SK-N-SH (cell line): Measurements from ENCODE around the gene PIGK. TPM values are rescaled to one million over a fixed set of nuclear protein-coding genes. Genes with fewer than 3 reads are reported as not detected.

Experiments used
- CTCF ChIA-PET: fragments of 300-600, 350-600 bp; formaldehyde crosslinking; extraction: SDS; loops from one replicate; lab custom pipeline; 2021; lab: Yijun Ruan, JAX
- POLR2A ChIA-PET: fragments of 350-600 bp; sonication (Branson Sonifier 250); formaldehyde crosslinking; extraction: SDS; loops from one replicate; lab custom pipeline; 2020; ENCODE audit warnings: antibody characterized with exemption, inconsistent platforms; lab: Yijun Ruan, JAX
- DNase-seq: peaks from one replicate; pipeline ENCODE4 v3.0.0; 2012
- H2AFZ ChIP-seq: fragments of 200-600 bp; sonication (generic); 2 replicates; pipeline ENCODE4 v1.8.1; 2016; ENCODE audit warnings: antibody characterized with exemption, mild to moderate bottlenecking, low read depth
- H3F3A ChIP-seq: fragments of 200-600 bp; sonication (generic); replicated peaks from 2 replicates; pipeline ENCODE3; 2016; ENCODE audit warnings: antibody characterized with exemption, mild to moderate bottlenecking; ENCODE audit not compliant: insufficient read depth
- H3K27ac ChIP-seq, 2 experiments: fragments of 200-500 bp in 1 of 2; fragments of 200-600 bp in 1 of 2; sonication (Bioruptor generic) in 1 of 2; sonication (generic), shearing (Covaris generic) in 1 of 2; 2 replicates each; pipeline versions ENCODE4 v1.5.1 to v1.6.1; 2014 to 2016; ENCODE audit warnings: low read depth in 2 of 2, inconsistent platforms in 1 of 2, low read length in 1 of 2, mild to moderate bottlenecking in 1 of 2, mixed read lengths in 1 of 2
- H3K27me3 ChIP-seq: fragments of 200-600 bp; sonication (generic), shearing (Covaris generic); 2 replicates; pipeline ENCODE4 v1.6.1; 2016; ENCODE audit warnings: mixed run types; ENCODE audit not compliant: insufficient read depth
- H3K36me3 ChIP-seq, 2 experiments: fragments of 200-500 bp in 1 of 2; fragments of 200-600 bp in 1 of 2; sonication (Bioruptor generic) in 1 of 2; sonication (generic) in 1 of 2; replicated peaks in 1 of 2; 2 replicates each; pipeline versions ENCODE3 to v1.5.1; 2014 to 2016; ENCODE audit warnings: low read length in 1 of 2, mild to moderate bottlenecking in 1 of 2; ENCODE audit not compliant: insufficient read depth in 2 of 2, control insufficient read depth in 1 of 2
- H3K4me1 ChIP-seq, 2 experiments: fragments of 200-500 bp in 1 of 2; fragments of 200-600 bp in 1 of 2; sonication (Bioruptor generic) in 1 of 2; sonication (generic), shearing (Covaris generic) in 1 of 2; 2 replicates each; pipeline versions ENCODE4 v1.5.1 to v1.6.1; 2014 to 2016; ENCODE audit warnings: low read depth in 1 of 2, low read length in 1 of 2, mixed run types in 1 of 2; ENCODE audit not compliant: insufficient read depth in 2 of 2, control insufficient read depth in 1 of 2
- H3K4me2 ChIP-seq: fragments of 200-600 bp; sonication (generic), shearing (Covaris generic); 2 replicates; pipeline ENCODE4 v1.6.1; 2017; ENCODE audit warnings: mixed run types
- H3K4me3 ChIP-seq, 2 experiments: fragments of 200-500 bp in 1 of 2; fragments of 200-600 bp in 1 of 2; sonication (Bioruptor generic) in 1 of 2; sonication (generic), shearing (Covaris generic) in 1 of 2; 2 replicates each; pipeline versions ENCODE4 v1.5.1 to v1.8.1; 2014 to 2016; ENCODE audit warnings: low read depth in 2 of 2, inconsistent platforms in 1 of 2, low read length in 1 of 2, mild to moderate bottlenecking in 1 of 2, mixed read lengths in 1 of 2, moderate library complexity in 1 of 2
- H3K79me2 ChIP-seq: fragments of 200-600 bp; sonication (generic); 2 replicates; pipeline ENCODE4 v1.8.1; 2017; ENCODE audit warnings: mild to moderate bottlenecking; ENCODE audit not compliant: insufficient read depth
- H3K9ac ChIP-seq: fragments of 200-600 bp; sonication (generic); 2 replicates; pipeline ENCODE4 v1.6.1; 2017; ENCODE audit warnings: mixed run types
- H3K9me2 ChIP-seq: fragments of 200-600 bp; sonication (generic); 2 replicates; pipeline ENCODE4 v1.6.1; 2017; ENCODE audit warnings: mixed run types
- H3K9me3 ChIP-seq: fragments of 200-600 bp; sonication (generic); 2 replicates; pipeline ENCODE4 v1.6.1; 2017; ENCODE audit warnings: mixed run types, mild to moderate bottlenecking, moderate library complexity
- H4K20me1 ChIP-seq: fragments of 200-600 bp; sonication (generic); 2 replicates; pipeline ENCODE4 v1.6.1; 2017; ENCODE audit warnings: mild to moderate bottlenecking, mixed run types; ENCODE audit not compliant: insufficient read depth
- ELF1 ChIP-seq: IDR thresholded peaks from 2 replicates; pipeline ENCODE4 v1.4.0; 2012
- EZH2phosphoT487 ChIP-seq: fragments of 200-600 bp; sonication (generic); IDR thresholded peaks from 2 replicates; pipeline ENCODE4 v1.6.1; 2017; ENCODE audit warnings: low read depth, mixed run types, mild to moderate bottlenecking, antibody characterized with exemption, moderate library complexity, borderline replicate concordance
- FOSL2 ChIP-seq: IDR thresholded peaks from 2 replicates; pipeline ENCODE4 v1.4.0; 2012; ENCODE audit warnings: low read depth, mild to moderate bottlenecking, moderate library complexity, borderline replicate concordance
- FOXJ3 ChIP-seq: sonication (generic); formaldehyde crosslinking; IDR thresholded peaks from 2 replicates; pipeline ENCODE4 v1.5.1; 2020; ENCODE audit warnings: mild to moderate bottlenecking, missing genetic modification reagents
- GABPA ChIP-seq: IDR thresholded peaks from 2 replicates; pipeline ENCODE4 v1.4.0; 2012; ENCODE audit warnings: low read depth, mild to moderate bottlenecking
- IRF3 ChIP-seq: fragments of 150-350 bp; IDR thresholded peaks from 2 replicates; pipeline ENCODE4 v1.6.1; 2016; ENCODE audit warnings: mild to moderate bottlenecking, low read depth, low read length
- JUND ChIP-seq: IDR thresholded peaks from 2 replicates; pipeline ENCODE4 v1.4.0; 2012
- MAX ChIP-seq: IDR thresholded peaks from 2 replicates; pipeline ENCODE4 v1.4.0; 2012; ENCODE audit warnings: low read depth
- MEF2A ChIP-seq: IDR thresholded peaks from 2 replicates; pipeline ENCODE4 v1.4.0; 2012; ENCODE audit warnings: low read depth, borderline replicate concordance
- NFIC ChIP-seq: IDR thresholded peaks from 2 replicates; pipeline ENCODE4 v1.4.0; 2012; ENCODE audit warnings: borderline replicate concordance
- NRF1 ChIP-seq: IDR thresholded peaks from 2 replicates; pipeline ENCODE4 v1.6.1; 2012; ENCODE audit warnings: low read depth, mild to moderate bottlenecking, low read length
- POLR2AphosphoS5 ChIP-seq: IDR thresholded peaks from 2 replicates; pipeline ENCODE4 v1.6.1; 2012; ENCODE audit warnings: low read depth, low read length
- RAD21 ChIP-seq: IDR thresholded peaks from 2 replicates; pipeline ENCODE4 v1.6.1; 2012; ENCODE audit warnings: mild to moderate bottlenecking, low read length
- RCOR1 ChIP-seq: fragments of 150-350 bp; IDR thresholded peaks from 2 replicates; pipeline ENCODE4 v1.6.1; 2017; ENCODE audit warnings: antibody characterized with exemption, low read length
- RFX5 ChIP-seq: IDR thresholded peaks from 2 replicates; pipeline ENCODE4 v1.6.1; 2012; ENCODE audit warnings: mild to moderate bottlenecking, improper control_type of control experiment, low read length
- TAF1 ChIP-seq: IDR thresholded peaks from 2 replicates; pipeline ENCODE4 v1.6.1; 2012; ENCODE audit warnings: low read depth, mild to moderate bottlenecking, low read length, moderate library complexity, borderline replicate concordance
- TCF12 ChIP-seq: IDR thresholded peaks from 2 replicates; pipeline ENCODE4 v1.4.0; 2012
- USF2 ChIP-seq: fragments of 150-350 bp; IDR thresholded peaks from 2 replicates; pipeline ENCODE4 v1.6.1; 2017; ENCODE audit warnings: antibody characterized with exemption, low read length, low read depth, borderline replicate concordance
- WGBS: methylation state at CpG from one replicate; pipeline ENCODE4 v1.1.6; 2017; ENCODE audit warnings: low lambda C conversion rate; 5-methylcytosine and 5-hydroxymethylcytosine counted together
- polyA plus RNA-seq, 3 experiments: library from polyadenylated mRNA; depleted of rRNA; stranded (reverse); fragments of >200 nt; gene quantifications; 2 replicates each; pipeline ENCODE4 v1.2.3, GENCODE V29; 2012
- TF ChIP-seq, protein P1 (sequence below): IDR thresholded peaks from 2 replicates; pipeline ENCODE4 v1.4.0; 2012; ENCODE audit warnings: low read depth, borderline replicate concordance

Gene PIGK
- polyA plus RNA-seq, 1 of the 3 experiments (the other 2 are of a cell fraction) = 11.5 TPM

GRCh38 chr1:77085109-77085508 is 134.1 kb downstream of the PIGK start:
- no peak for DNase-seq
- Histone ChIP-seq H3K9me2 (no peaks in the 10 kb centered on the region), H3K27me3 (no peaks in the 10 kb centered on the region), H3K4me2 (no peak overlapping the region), H3K27ac (no peak overlapping the region), H3K36me3 (no peaks in the 10 kb centered on the region), H3K4me3 (no peak overlapping the region), H2AFZ (no peak overlapping the region), H3K9ac (no peak overlapping the region), H3K4me1 (no peaks in the 10 kb centered on the region; a peak in 1 of 4 replicates), H4K20me1 (no peaks in the 10 kb centered on the region), H3K9me3 (no peaks in the 10 kb centered on the region), H3F3A (no peaks in the 10 kb centered on the region), H3K79me2 (no peaks in the 10 kb centered on the region)
- WGBS = 95% methylated on average over 1 of the region's 1 CpG
- TF ChIP-seq IRF3 = no peak
- no peak for TF ChIP-seq RCOR1
- TF ChIP-seq FOSL2 = no peak
- TF ChIP-seq POLR2AphosphoS5 = no peak
- no peak for TF ChIP-seq EZH2phosphoT487
- no peak for TF ChIP-seq NFIC
- no peak for TF ChIP-seq GABPA
- no peak for TF ChIP-seq ELF1
- ChIA-PET CTCF (no interaction called here), POLR2A (no interaction called here)

DNA sequence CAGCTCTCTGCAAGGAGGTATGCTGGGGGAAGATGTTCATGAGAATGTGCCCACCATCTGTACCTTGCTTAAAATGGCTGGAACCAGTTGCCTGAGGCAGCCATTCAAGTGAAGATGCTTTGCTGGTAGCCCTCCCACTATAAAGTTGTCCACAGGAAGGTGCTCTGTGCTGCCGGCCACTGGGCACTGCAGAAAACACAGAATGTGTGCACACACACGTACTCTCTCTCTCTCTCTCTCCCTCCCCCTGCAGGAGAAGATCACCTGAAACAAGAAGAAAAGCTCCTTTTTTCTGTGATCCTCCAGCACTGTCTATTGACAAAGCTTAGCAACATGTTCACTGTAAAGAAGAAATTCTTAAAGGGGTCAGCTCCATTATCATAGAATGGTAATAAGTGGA is 134.8 kb downstream of the PIGK start:
- Histone ChIP-seq H4K20me1 (no peaks in the 10 kb centered on the region), H3F3A (no peaks in the 10 kb centered on the region), H3K4me1 (no peaks in the 10 kb centered on the region), H3K27ac (no peak overlapping the region), H3K9me3 (no peaks in the 10 kb centered on the region), H3K27me3 (no peaks in the 10 kb centered on the region), H3K4me3 (no peak overlapping the region), H3K9me2 (no peaks in the 10 kb centered on the region), H3K36me3 (no peaks in the 10 kb centered on the region), H3K79me2 (no peaks in the 10 kb centered on the region), H3K4me2 (no peak overlapping the region), H2AFZ (no peak overlapping the region), H3K9ac (no peak overlapping the region)
- TF ChIP-seq NRF1 (no peak), IRF3 (no peak), MEF2A (no peak), RFX5 (no peak), TCF12 (no peak), JUND (no peak), TAF1 (no peak), MAX (no peak), FOXJ3 (CRISPR knock-in tag) (no peak), USF2 (no peak), RAD21 (no peak), POLR2AphosphoS5 (no peak), NFIC (no peak)
- TF ChIP-seq, protein P1, sequence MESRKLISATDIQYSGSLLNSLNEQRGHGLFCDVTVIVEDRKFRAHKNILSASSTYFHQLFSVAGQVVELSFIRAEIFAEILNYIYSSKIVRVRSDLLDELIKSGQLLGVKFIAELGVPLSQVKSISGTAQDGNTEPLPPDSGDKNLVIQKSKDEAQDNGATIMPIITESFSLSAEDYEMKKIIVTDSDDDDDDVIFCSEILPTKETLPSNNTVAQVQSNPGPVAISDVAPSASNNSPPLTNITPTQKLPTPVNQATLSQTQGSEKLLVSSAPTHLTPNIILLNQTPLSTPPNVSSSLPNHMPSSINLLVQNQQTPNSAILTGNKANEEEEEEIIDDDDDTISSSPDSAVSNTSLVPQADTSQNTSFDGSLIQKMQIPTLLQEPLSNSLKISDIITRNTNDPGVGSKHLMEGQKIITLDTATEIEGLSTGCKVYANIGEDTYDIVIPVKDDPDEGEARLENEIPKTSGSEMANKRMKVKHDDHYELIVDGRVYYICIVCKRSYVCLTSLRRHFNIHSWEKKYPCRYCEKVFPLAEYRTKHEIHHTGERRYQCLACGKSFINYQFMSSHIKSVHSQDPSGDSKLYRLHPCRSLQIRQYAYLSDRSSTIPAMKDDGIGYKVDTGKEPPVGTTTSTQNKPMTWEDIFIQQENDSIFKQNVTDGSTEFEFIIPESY = no peak
- WGBS = 100% methylated on average over 2 of the region's 2 CpGs
- ChIA-PET CTCF (no interaction called here), POLR2A (no interaction called here)
- DNase-seq = no peak
